CD14-positive monocyte (primary cell): ENCODE measurements around the gene RIPOR3. TPM values are rescaled to one million over a fixed set of nuclear protein-coding genes. Genes with fewer than 3 reads are reported as not detected.

Experiments used
- DNase-seq, 3 donors: peaks; one replicate each; pipeline ENCODE4 v3.0.0-alpha.2; 2011 to 2022
- H2AFZ ChIP-seq: 2 replicates; pipeline ENCODE4 v1.6.0; 2012; ENCODE audit warnings: mild to moderate bottlenecking, low read depth, low read length, inconsistent platforms; ENCODE audit not compliant: insufficient read depth, poor library complexity, severe bottlenecking
- H3K27ac ChIP-seq, 2 donors: 1 replicate in 1 of 2; 2 replicates in 1 of 2; pipeline ENCODE4 v1.5.1; 2012 to 2013; ENCODE audit warnings: low read length in 2 of 2, control low read depth in 1 of 2, inconsistent platforms in 1 of 2, low read depth in 1 of 2, mild to moderate bottlenecking in 1 of 2
- H3K27me3 ChIP-seq, 2 donors: one replicate each; pipeline versions ENCODE4 v1.6.0 to v1.6.1; 2011 to 2013; ENCODE audit warnings: low read length in 2 of 2; ENCODE audit not compliant: control insufficient read depth in 2 of 2, insufficient read depth in 2 of 2
- H3K36me3 ChIP-seq, 2 donors: replicated peaks in 1 of 2; 1 replicate in 1 of 2; 2 replicates in 1 of 2; pipeline versions ENCODE4 v1.5.1 to v1.6.1; 2012 to 2013; ENCODE audit warnings: low read length in 2 of 2, control low read depth in 1 of 2, inconsistent platforms in 1 of 2, mild to moderate bottlenecking in 1 of 2; ENCODE audit not compliant: insufficient read depth in 2 of 2, control insufficient read depth in 1 of 2
- H3K4me1 ChIP-seq, 2 donors: 1 replicate in 1 of 2; 2 replicates in 1 of 2; pipeline versions ENCODE4 v1.5.1 to v1.6.1; 2012 to 2013; ENCODE audit warnings: low read length in 2 of 2, control low read depth in 1 of 2, inconsistent platforms in 1 of 2, mild to moderate bottlenecking in 1 of 2, moderate library complexity in 1 of 2; ENCODE audit not compliant: insufficient read depth in 2 of 2, control insufficient read depth in 1 of 2
- H3K4me2 ChIP-seq: replicated peaks from 2 replicates; pipeline ENCODE3; 2012; ENCODE audit warnings: low read length, moderate library complexity, mild to moderate bottlenecking; ENCODE audit not compliant: poor library complexity, severe bottlenecking; ENCODE audit errors: extremely low read depth
- H3K4me3 ChIP-seq, 3 experiments: fragments of 200-600 bp in 1 of 3; sonication (generic) in 1 of 3; replicated peaks in 1 of 3; 1 replicate in 2 of 3; 2 replicates in 1 of 3; pipeline ENCODE4 v1.5.1; 2011 to 2013; ENCODE audit warnings: low read length in 3 of 3, mild to moderate bottlenecking in 3 of 3, control low read depth in 2 of 3, low read depth in 2 of 3, inconsistent platforms in 1 of 3, moderate library complexity in 1 of 3
- H3K79me2 ChIP-seq: 2 replicates; pipeline ENCODE4 v1.6.0; 2012; ENCODE audit warnings: mild to moderate bottlenecking, control low read depth, inconsistent platforms, low read length, moderate library complexity; ENCODE audit not compliant: insufficient read depth
- H3K9ac ChIP-seq: 2 replicates; pipeline ENCODE4 v1.6.0; 2017; ENCODE audit warnings: low read length, mild to moderate bottlenecking; ENCODE audit not compliant: insufficient read depth, poor library complexity, severe bottlenecking
- H3K9me3 ChIP-seq, 2 donors: replicated peaks in 1 of 2; 1 replicate in 1 of 2; 2 replicates in 1 of 2; pipeline versions ENCODE4 v1.5.1 to v1.6.1; 2012 to 2013; ENCODE audit warnings: low read length in 2 of 2, control low read depth in 1 of 2; ENCODE audit not compliant: control insufficient read depth in 1 of 2, insufficient read depth in 1 of 2
- H4K20me1 ChIP-seq: 2 replicates; pipeline ENCODE4 v1.6.0; 2012; ENCODE audit warnings: mild to moderate bottlenecking, low read length, control low read depth, moderate library complexity; ENCODE audit not compliant: insufficient read depth
- H3K27ac Mint-ChIP-seq, 7 donors: one replicate each; pipeline ENCODE4 v1.8.0; 2020; ENCODE audit warnings: mild to moderate bottlenecking in 7 of 7, mixed read lengths in 7 of 7, moderate library complexity in 6 of 7, inconsistent platforms in 2 of 7
- H3K27me3 Mint-ChIP-seq, 3 donors: one replicate each; pipeline ENCODE4 v1.8.0; 2021 to 2022; ENCODE audit warnings: low read depth in 3 of 3, mild to moderate bottlenecking in 3 of 3, mixed read lengths in 3 of 3, moderate library complexity in 3 of 3, inconsistent platforms in 1 of 3
- H3K36me3 Mint-ChIP-seq, 2 donors: one replicate each; pipeline ENCODE4 v1.8.0; 2020; ENCODE audit warnings: mixed read lengths in 2 of 2, inconsistent platforms in 1 of 2, mild to moderate bottlenecking in 1 of 2
- H3K4me1 Mint-ChIP-seq: one replicate; pipeline ENCODE4 v1.8.0; 2020; ENCODE audit warnings: mild to moderate bottlenecking, mixed read lengths
- H3K4me3 Mint-ChIP-seq, 2 donors: one replicate each; pipeline ENCODE4 v1.8.0; 2020; ENCODE audit warnings: mild to moderate bottlenecking in 2 of 2, mixed read lengths in 2 of 2, moderate library complexity in 1 of 2
- H3K9me3 Mint-ChIP-seq, 7 donors: one replicate each; pipeline ENCODE4 v1.8.0; 2020 to 2022; ENCODE audit warnings: mixed read lengths in 7 of 7, mild to moderate bottlenecking in 6 of 7, moderate library complexity in 6 of 7, inconsistent platforms in 2 of 7
- CTCF ChIP-seq: fragments of 200-600 bp; IDR thresholded peaks from one replicate; pipeline ENCODE4 v1.8.0; 2022; ENCODE audit warnings: antibody characterized with exemption, mild to moderate bottlenecking
- WGBS: methylation state at CpG from one replicate; pipeline ENCODE4 v1.1.5; 2013; ENCODE audit warnings: missing lambda C conversion rate; ENCODE audit not compliant: insufficient coverage; 5-methylcytosine and 5-hydroxymethylcytosine counted together
- intact Hi-C, 2 donors: fragments of 100-400 bp; cut with micrococcal nuclease; formaldehyde crosslinking; loops; one replicate each; pipeline versions ENCODE4 v1.15.0 to v1.15.1; 2023
- polyA plus RNA-seq, 3 donors: library from polyadenylated mRNA; depleted of rRNA in 1 of 3; unstranded in 2 of 3; stranded (reverse) in 1 of 3; fragments of 300-500 nt in 2 of 3; fragments of >200 nt in 1 of 3; fragmentation: Illumina TruSeq in 2 of 3; gene quantifications; 1 replicate in 2 of 3; 2 replicates in 1 of 3; pipeline ENCODE4 v1.2.3, GENCODE V29; 2012 to 2021

The RIPOR3 gene
- polyA plus RNA-seq, 3 donors = not detected

DNA sequence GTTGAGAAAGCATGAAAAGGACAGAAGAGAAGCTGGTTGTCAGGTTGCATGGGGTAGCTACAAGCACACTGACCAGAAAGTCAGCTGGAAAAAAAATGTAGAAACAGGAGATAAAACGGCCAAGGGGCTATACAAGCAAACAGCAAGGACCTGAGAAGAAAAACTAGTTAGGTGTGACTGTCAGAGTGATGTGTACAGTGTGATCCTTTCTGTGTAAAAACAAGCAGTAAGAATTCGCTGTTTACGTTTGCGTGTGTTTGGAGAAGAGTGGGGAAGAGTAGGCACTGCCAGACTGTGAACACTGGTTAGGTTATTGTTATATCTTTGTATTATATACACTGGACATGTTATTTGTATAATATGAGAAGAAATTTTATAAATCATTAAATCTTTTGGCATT, 153.1 kb downstream of the RIPOR3 start:
- Histone ChIP-seq H3K36me3 (peaks cover 0 to 5% of the 10 kb centered on the region in 2 donors), H3K79me2 (peaks cover 100% of the 10 kb centered on the region), H3K9me3 (no peaks in the 10 kb centered on the region), H3K9ac (peak overlapping the region; percentile 28), H2AFZ (no peak overlapping the region), H4K20me1 (peaks cover 100% of the 10 kb centered on the region), H3K4me2 (peak overlapping the region; percentile 22), H3K4me3 (peak overlapping the region in 1 of 3 experiments; percentile 34), H3K27me3 (no peaks in the 10 kb centered on the region), H3K4me1 (peaks cover 50 to 64% of the 10 kb centered on the region in 2 donors), H3K27ac (peak overlapping the region in 1 of 2 donors; percentile 70)
- H3K9me3 Mint-ChIP-seq = peaks cover 0 to 12% (median 5%) of the 10 kb centered on the region in 7 donors
- peaks cover 70% of the 10 kb centered on the region for H3K4me1 Mint-ChIP-seq
- TF ChIP-seq CTCF = no peak
- no peaks in the 10 kb centered on the region for H3K27me3 Mint-ChIP-seq
- H3K4me3 Mint-ChIP-seq = peak overlapping the region in 1 of 2 donors; percentile 17
- WGBS = 8% methylated on average over 1 of the region's 4 CpGs
- no peak for DNase-seq
- peak overlapping the region; percentile 54 to 87 (median 80) for H3K27ac Mint-ChIP-seq
- intact Hi-C loops = no loop called here
- H3K36me3 Mint-ChIP-seq = peaks cover 11 to 22% of the 10 kb centered on the region in 2 donors

- Mint-ChIP-seq H3K36me3 (peaks cover 10 to 22% of the 10 kb centered on the region in 2 donors), H3K4me1 (peaks cover 70% of the 10 kb centered on the region), H3K4me3 (peak overlapping the region in 1 of 2 donors; percentile 17), H3K27ac (peak overlapping the region; percentile 54 to 87 (median 80)), H3K27me3 (no peaks in the 10 kb centered on the region), H3K9me3 (peaks cover 0 to 12% (median 5%) of the 10 kb centered on the region in 7 donors)
- 67% methylated on average over 3 of the region's 7 CpGs for WGBS
- no peaks in the 10 kb centered on the region for H3K9me3 ChIP-seq
- TF ChIP-seq CTCF = no peak
- H3K9ac ChIP-seq = peak overlapping the region; percentile 28
- peaks cover 100% of the 10 kb centered on the region for H4K20me1 ChIP-seq
- peak overlapping the region; percentile 22 for H3K4me2 ChIP-seq
- peak overlapping the region in 1 of 2 donors; percentile 70 for H3K27ac ChIP-seq
- H2AFZ ChIP-seq = no peak overlapping the region
- peaks cover 0 to 5% of the 10 kb centered on the region in 2 donors for H3K36me3 ChIP-seq
- H3K27me3 ChIP-seq = no peaks in the 10 kb centered on the region
- DNase-seq = no peak
- intact Hi-C loops = no loop called here
- peak overlapping the region in 1 of 3 experiments; percentile 34 for H3K4me3 ChIP-seq
- peaks cover 100% of the 10 kb centered on the region for H3K79me2 ChIP-seq
- H3K4me1 ChIP-seq = peaks cover 46 to 57% of the 10 kb centered on the region in 2 donors
Measured at GRCh38 chr20:50537546-50538201, 153.7 kb downstream of the RIPOR3 start.
